GM12878 (cell line): Measurements from ENCODE around the gene TCERG1. TPM values are rescaled to one million over a fixed set of nuclear protein-coding genes. Genes with fewer than 3 reads are reported as not detected.

ENCODE experiments used
- ATAC-seq: fragments of 200-7000 bp; cut with Tn5 transposase; 3 replicates; pipeline ENCODE4 v1.9.1; 2020; ENCODE audit warnings: mild to moderate bottlenecking, moderate library complexity
- BruUV-seq: library from RNA; stranded (reverse); fragments of 400-500 nt; replicated peaks from 2 replicates; lab custom pipeline; 2021; lab: Mats Ljungman, UMichigan
- CTCF ChIA-PET: fragments of 300-600 bp; sonication (Branson Sonifier 250); formaldehyde crosslinking; extraction: SDS; loops from one replicate; lab custom pipeline; 2021; ENCODE audit warnings: inconsistent platforms; lab: Yijun Ruan, JAX
- POLR2A ChIA-PET: fragments of 350-600 bp; formaldehyde crosslinking; extraction: SDS; loops from one replicate; lab custom pipeline; 2021; ENCODE audit warnings: inconsistent platforms; lab: Charles Lee
- RAD21 ChIA-PET: fragments of 300-600 bp; sonication (Branson Sonifier 250); formaldehyde crosslinking; loops from one replicate; lab custom pipeline; 2023; ENCODE audit warnings: antibody characterized with exemption; ENCODE audit not compliant: unreplicated experiment; lab: Charles Lee
- SMC1A ChIA-PET: fragments of 300-600 bp; sonication (Branson Sonifier 250); formaldehyde crosslinking; loops from one replicate; lab custom pipeline; 2023; ENCODE audit not compliant: unreplicated experiment, uncharacterized antibody; lab: Charles Lee
- DNase-seq: peaks from one replicate; pipeline ENCODE4 v3.0.0-alpha.2; 2011; ENCODE audit warnings: low read depth, low spot score
- FAIRE-seq: peaks from 3 replicates; lab custom pipeline; 2011; peaks lifted over from hg19 to GRCh38; lab: Jason Lieb, UNC
- H2AFZ ChIP-seq: 2 replicates; pipeline ENCODE4 v1.6.0; 2011; ENCODE audit warnings: low read depth, low read length, control low read depth; ENCODE audit not compliant: control insufficient read depth
- H3K27ac ChIP-seq: 2 replicates; pipeline ENCODE4 v1.5.1; 2011; ENCODE audit warnings: control low read depth; ENCODE audit not compliant: control insufficient read depth, insufficient read depth
- H3K27me3 ChIP-seq, 2 experiments: replicated peaks in 1 of 2; 2 replicates each; pipeline versions ENCODE4 v1.6.0 to v1.6.1; 2011; ENCODE audit warnings: low read length in 1 of 2; ENCODE audit not compliant: control insufficient read depth in 2 of 2, insufficient read depth in 2 of 2
- H3K36me3 ChIP-seq, 2 experiments: 2 replicates each; pipeline ENCODE4 v1.5.1; 2011; ENCODE audit warnings: low read length in 1 of 2; ENCODE audit not compliant: control insufficient read depth in 2 of 2, insufficient read depth in 2 of 2
- H3K4me1 ChIP-seq: 2 replicates; pipeline ENCODE4 v1.6.1; 2011; ENCODE audit warnings: mild to moderate bottlenecking, low read length, moderate library complexity, mixed read lengths; ENCODE audit not compliant: control insufficient read depth, insufficient read depth
- H3K4me2 ChIP-seq: 2 replicates; pipeline ENCODE4 v1.6.0; 2011; ENCODE audit warnings: control low read depth; ENCODE audit not compliant: control insufficient read depth, insufficient read depth
- H3K4me3 ChIP-seq: fragments of 200-600 bp; sonication (generic); 2 replicates; pipeline ENCODE4 v1.5.1; 2016
- H3K79me2 ChIP-seq: 2 replicates; pipeline ENCODE4 v1.6.0; 2011; ENCODE audit warnings: low read length; ENCODE audit not compliant: control insufficient read depth, insufficient read depth
- H3K9ac ChIP-seq: 2 replicates; pipeline ENCODE4 v1.8.0; 2011; ENCODE audit warnings: low read length, control low read depth, mixed read lengths; ENCODE audit not compliant: control insufficient read depth, insufficient read depth
- H3K9me3 ChIP-seq: replicated peaks from 3 replicates; pipeline ENCODE4 v1.5.1; 2011; ENCODE audit warnings: mild to moderate bottlenecking, low read length; ENCODE audit not compliant: control insufficient read depth, insufficient read depth
- H4K20me1 ChIP-seq: 2 replicates; pipeline ENCODE4 v1.6.0; 2011; ENCODE audit not compliant: control insufficient read depth, insufficient read depth
- HDGF ChIP-seq: fragments of 450-650 bp; IDR thresholded peaks from 2 replicates; pipeline ENCODE4 v1.6.1; 2016; ENCODE audit warnings: antibody characterized with exemption
- MXI1 ChIP-seq: fragments of 150-350 bp; IDR thresholded peaks from 2 replicates; pipeline ENCODE4 v1.6.1; 2011; ENCODE audit warnings: low read depth, mild to moderate bottlenecking, inconsistent platforms, low read length, improper control_type of control experiment
- NR2F1 ChIP-seq: fragments of 450-650 bp; conservative IDR thresholded peaks from 2 replicates; pipeline ENCODE4 v1.6.1; 2017; ENCODE audit warnings: mild to moderate bottlenecking
- WGBS: methylation state at CpG from one replicate; pipeline ENCODE4 v1.1.6; 2016; ENCODE audit warnings: low lambda C conversion rate; ENCODE audit not compliant: insufficient replicate concordance, insufficient coverage; ENCODE audit errors: missing lambda C conversion rate; 5-methylcytosine and 5-hydroxymethylcytosine counted together
- in situ Hi-C: fragments of 300-500 bp; cut with MboI; formaldehyde crosslinking; loops from 9 replicates; pipeline ENCODE4 v1.14.3; 2018; ENCODE audit warnings: mixed read lengths
- intact Hi-C: fragments of 100-400 bp; cut with micrococcal nuclease; formaldehyde crosslinking; loops from one replicate; pipeline ENCODE4 v1.14.2; 2022; ENCODE audit not compliant: unreplicated experiment
- polyA plus RNA-seq, 11 experiments: library from polyadenylated mRNA; depleted of rRNA in 4 of 11; unstranded in 6 of 11; stranded (reverse) in 5 of 11; fragments of >200 nt; fragmentation: Nextera tagmentation in 4 of 11; fragmentation: Illumina TruSeq in 1 of 11; extraction: Ambion mirVana in 4 of 11; extraction: Trizol in 1 of 11; gene quantifications; 1 replicate in 1 of 11; 2 replicates in 10 of 11; pipeline versions ENCODE4 v1.2.1 to v1.2.3, GENCODE V29; 2011 to 2016; ENCODE audit warnings: inconsistent platforms in 2 of 11, missing spikeins in 2 of 11, low read depth in 1 of 11
- total RNA-seq, 4 experiments: library from RNA; depleted of rRNA in 3 of 4; stranded (reverse); fragments of >200 nt in 3 of 4; fragmentation: Illumina TruSeq in 1 of 4; extraction: Trizol in 1 of 4; gene quantifications; 2 replicates each; pipeline versions ENCODE4 v1.2.1 to v1.2.3, GENCODE V29; 2013 to 2021
- TF ChIP-seq, protein P1 (sequence below): IDR thresholded peaks from 2 replicates; pipeline ENCODE4 v1.6.1; 2011; ENCODE audit warnings: mild to moderate bottlenecking, low read depth, low read length, moderate library complexity; ENCODE audit not compliant: insufficient replicate concordance
- TF ChIP-seq, protein P2 (sequence below): fragments of 450-650 bp; IDR thresholded peaks from 2 replicates; pipeline ENCODE4 v1.6.1; 2016; ENCODE audit warnings: mild to moderate bottlenecking
- TF ChIP-seq, protein P3 (sequence below): fragments of 450-650 bp; formaldehyde crosslinking; IDR thresholded peaks from 2 replicates; pipeline ENCODE4 v1.5.0; 2022; ENCODE audit warnings: mild to moderate bottlenecking, missing genetic modification characterization
- TF ChIP-seq, protein P4 (sequence below): fragments of 450-650 bp; IDR thresholded peaks from 2 replicates; pipeline ENCODE4 v1.6.1; 2017; ENCODE audit warnings: mild to moderate bottlenecking, moderate library complexity

The TCERG1 gene
- total and polyA plus RNA-seq, 10 of the 15 experiments (the other 5 are each of a cell fraction or from before 2014, with no cell fraction given) = 51.5 to 131 (median 91.6) TPM

DNA sequence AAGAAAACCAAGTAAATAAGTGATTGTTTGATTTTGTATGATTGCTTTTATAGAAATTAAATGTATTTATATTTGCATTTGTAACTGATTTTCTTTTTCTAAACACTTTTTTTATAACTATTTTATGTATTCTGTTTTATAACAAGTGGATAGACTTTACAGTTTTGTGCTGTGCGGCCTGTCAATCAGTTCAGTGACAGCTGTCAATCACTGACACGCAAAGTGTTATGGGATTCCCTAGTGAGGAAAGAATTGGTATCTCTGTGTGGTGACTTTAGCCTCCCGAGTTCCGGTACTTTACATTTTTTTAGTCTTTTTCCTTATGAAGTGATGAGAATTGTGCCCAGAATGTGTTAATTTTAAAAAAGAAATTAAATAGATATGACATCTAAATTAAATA is 52.5 kb downstream of the TCERG1 start:
- Histone ChIP-seq H3K36me3 (peaks cover 2 to 14% of the 10 kb centered on the region in 2 experiments), H3K9ac (no peak overlapping the region), H4K20me1 (no peaks in the 10 kb centered on the region), H3K27me3 (no peaks in the 10 kb centered on the region), H3K4me3 (no peak overlapping the region), H3K9me3 (no peaks in the 10 kb centered on the region), H3K4me2 (no peak overlapping the region), H3K79me2 (no peaks in the 10 kb centered on the region), H3K27ac (no peak overlapping the region), H2AFZ (no peak overlapping the region), H3K4me1 (no peaks in the 10 kb centered on the region)
- FAIRE-seq (no peak), ATAC-seq (no peak), DNase-seq (no peak)
- ChIA-PET CTCF (no interaction called here), POLR2A (no interaction called here), RAD21 (interaction anchor here (0.8 kb wide), 1 partner anchor 12 kb away, joined by 3 read pairs; no protein-coding TSS in a partner anchor), SMC1A (interaction anchor here (1.0 to 1.1 kb wide), 2 partner anchors 9 to 818 kb away, joined by 3 to 4 read pairs; no protein-coding TSS in a partner anchor)
- in situ Hi-C loops (no loop called here), intact Hi-C loops (no loop called here)
- no TSS peak for BruUV-seq
- no peak for TF ChIP-seq MXI1
- TF ChIP-seq, protein P1, sequence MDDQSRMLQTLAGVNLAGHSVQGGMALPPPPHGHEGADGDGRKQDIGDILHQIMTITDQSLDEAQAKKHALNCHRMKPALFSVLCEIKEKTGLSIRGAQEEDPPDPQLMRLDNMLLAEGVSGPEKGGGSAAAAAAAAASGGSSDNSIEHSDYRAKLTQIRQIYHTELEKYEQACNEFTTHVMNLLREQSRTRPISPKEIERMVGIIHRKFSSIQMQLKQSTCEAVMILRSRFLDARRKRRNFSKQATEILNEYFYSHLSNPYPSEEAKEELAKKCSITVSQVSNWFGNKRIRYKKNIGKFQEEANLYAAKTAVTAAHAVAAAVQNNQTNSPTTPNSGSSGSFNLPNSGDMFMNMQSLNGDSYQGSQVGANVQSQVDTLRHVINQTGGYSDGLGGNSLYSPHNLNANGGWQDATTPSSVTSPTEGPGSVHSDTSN = peak; percentile 46
- TF ChIP-seq, protein P2, sequence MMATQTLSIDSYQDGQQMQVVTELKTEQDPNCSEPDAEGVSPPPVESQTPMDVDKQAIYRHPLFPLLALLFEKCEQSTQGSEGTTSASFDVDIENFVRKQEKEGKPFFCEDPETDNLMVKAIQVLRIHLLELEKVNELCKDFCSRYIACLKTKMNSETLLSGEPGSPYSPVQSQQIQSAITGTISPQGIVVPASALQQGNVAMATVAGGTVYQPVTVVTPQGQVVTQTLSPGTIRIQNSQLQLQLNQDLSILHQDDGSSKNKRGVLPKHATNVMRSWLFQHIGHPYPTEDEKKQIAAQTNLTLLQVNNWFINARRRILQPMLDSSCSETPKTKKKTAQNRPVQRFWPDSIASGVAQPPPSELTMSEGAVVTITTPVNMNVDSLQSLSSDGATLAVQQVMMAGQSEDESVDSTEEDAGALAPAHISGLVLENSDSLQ = peak; percentile 78
- 97% methylated on average over 4 of the region's 4 CpGs for WGBS

DNA sequence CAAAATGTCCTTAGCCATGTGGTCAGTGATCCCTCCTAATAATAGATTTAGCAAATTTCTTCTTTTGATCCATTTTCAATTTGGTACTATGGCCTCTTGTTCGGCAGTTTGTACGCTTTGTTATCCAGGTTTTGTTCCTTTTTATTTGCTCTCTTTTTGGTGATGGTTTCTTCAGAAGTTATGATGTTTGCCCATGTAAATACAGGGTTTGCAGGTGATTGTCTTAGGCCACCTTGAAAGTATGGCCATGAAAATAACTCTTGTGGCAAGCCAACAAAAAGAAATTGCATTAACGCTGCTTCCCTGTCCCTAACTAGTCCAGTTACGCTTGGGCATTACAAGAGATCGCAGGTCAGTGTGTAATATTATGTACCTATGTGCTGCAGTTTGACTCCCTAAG is 60.3 kb downstream of the TCERG1 start:
- H3K4me1 ChIP-seq = no peaks in the 10 kb centered on the region
- WGBS = 96% methylated on average over 5 of the region's 5 CpGs
- H3K36me3 ChIP-seq = peaks cover 4 to 20% of the 10 kb centered on the region in 2 experiments
- TF ChIP-seq, protein P3, sequence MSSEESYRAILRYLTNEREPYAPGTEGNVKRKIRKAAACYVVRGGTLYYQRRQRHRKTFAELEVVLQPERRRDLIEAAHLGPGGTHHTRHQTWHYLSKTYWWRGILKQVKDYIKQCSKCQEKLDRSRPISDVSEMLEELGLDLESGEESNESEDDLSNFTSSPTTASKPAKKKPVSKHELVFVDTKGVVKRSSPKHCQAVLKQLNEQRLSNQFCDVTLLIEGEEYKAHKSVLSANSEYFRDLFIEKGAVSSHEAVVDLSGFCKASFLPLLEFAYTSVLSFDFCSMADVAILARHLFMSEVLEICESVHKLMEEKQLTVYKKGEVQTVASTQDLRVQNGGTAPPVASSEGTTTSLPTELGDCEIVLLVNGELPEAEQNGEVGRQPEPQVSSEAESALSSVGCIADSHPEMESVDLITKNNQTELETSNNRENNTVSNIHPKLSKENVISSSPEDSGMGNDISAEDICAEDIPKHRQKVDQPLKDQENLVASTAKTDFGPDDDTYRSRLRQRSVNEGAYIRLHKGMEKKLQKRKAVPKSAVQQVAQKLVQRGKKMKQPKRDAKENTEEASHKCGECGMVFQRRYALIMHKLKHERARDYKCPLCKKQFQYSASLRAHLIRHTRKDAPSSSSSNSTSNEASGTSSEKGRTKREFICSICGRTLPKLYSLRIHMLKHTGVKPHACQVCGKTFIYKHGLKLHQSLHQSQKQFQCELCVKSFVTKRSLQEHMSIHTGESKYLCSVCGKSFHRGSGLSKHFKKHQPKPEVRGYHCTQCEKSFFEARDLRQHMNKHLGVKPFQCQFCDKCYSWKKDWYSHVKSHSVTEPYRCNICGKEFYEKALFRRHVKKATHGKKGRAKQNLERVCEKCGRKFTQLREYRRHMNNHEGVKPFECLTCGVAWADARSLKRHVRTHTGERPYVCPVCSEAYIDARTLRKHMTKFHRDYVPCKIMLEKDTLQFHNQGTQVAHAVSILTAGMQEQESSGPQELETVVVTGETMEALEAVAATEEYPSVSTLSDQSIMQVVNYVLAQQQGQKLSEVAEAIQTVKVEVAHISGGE (CRISPR knock-in tag) = no peak
- TF ChIP-seq, protein P4, sequence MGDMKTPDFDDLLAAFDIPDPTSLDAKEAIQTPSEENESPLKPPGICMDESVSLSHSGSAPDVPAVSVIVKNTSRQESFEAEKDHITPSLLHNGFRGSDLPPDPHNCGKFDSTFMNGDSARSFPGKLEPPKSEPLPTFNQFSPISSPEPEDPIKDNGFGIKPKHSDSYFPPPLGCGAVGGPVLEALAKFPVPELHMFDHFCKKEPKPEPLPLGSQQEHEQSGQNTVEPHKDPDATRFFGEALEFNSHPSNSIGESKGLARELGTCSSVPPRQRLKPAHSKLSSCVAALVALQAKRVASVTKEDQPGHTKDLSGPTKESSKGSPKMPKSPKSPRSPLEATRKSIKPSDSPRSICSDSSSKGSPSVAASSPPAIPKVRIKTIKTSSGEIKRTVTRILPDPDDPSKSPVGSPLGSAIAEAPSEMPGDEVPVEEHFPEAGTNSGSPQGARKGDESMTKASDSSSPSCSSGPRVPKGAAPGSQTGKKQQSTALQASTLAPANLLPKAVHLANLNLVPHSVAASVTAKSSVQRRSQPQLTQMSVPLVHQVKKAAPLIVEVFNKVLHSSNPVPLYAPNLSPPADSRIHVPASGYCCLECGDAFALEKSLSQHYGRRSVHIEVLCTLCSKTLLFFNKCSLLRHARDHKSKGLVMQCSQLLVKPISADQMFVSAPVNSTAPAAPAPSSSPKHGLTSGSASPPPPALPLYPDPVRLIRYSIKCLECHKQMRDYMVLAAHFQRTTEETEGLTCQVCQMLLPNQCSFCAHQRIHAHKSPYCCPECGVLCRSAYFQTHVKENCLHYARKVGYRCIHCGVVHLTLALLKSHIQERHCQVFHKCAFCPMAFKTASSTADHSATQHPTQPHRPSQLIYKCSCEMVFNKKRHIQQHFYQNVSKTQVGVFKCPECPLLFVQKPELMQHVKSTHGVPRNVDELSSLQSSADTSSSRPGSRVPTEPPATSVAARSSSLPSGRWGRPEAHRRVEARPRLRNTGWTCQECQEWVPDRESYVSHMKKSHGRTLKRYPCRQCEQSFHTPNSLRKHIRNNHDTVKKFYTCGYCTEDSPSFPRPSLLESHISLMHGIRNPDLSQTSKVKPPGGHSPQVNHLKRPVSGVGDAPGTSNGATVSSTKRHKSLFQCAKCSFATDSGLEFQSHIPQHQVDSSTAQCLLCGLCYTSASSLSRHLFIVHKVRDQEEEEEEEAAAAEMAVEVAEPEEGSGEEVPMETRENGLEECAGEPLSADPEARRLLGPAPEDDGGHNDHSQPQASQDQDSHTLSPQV = no peak
- TF ChIP-seq NR2F1 = no peak
- no peak for TF ChIP-seq HDGF

More for the DNA sequence above, 60.3 kb downstream of the TCERG1 start:
- Histone ChIP-seq H3K27ac (no peak overlapping the region), H3K4me3 (no peak overlapping the region), H4K20me1 (no peaks in the 10 kb centered on the region), H2AFZ (no peak overlapping the region), H3K4me2 (no peak overlapping the region), H3K9me3 (no peaks in the 10 kb centered on the region), H3K9ac (no peak overlapping the region), H3K27me3 (no peaks in the 10 kb centered on the region), H3K79me2 (no peaks in the 10 kb centered on the region)
- ChIA-PET SMC1A (no interaction called here), RAD21 (no interaction called here), CTCF (no interaction called here), POLR2A (no interaction called here)
- intact Hi-C loops = no loop called here
- ATAC-seq = no peak
- in situ Hi-C loops = no loop called here
- no TSS peak for BruUV-seq
- peak; percentile 7 for FAIRE-seq
- no peak for DNase-seq
